HFFc6 (cell line): ENCODE data around the gene ESF1. TPM values are rescaled to one million over a fixed set of nuclear protein-coding genes. Genes with fewer than 3 reads are reported as not detected.

Source experiments
- DNase-seq: peaks from one replicate; pipeline ENCODE4 v3.0.0-alpha.2; 2018
- H3K27ac Mint-ChIP-seq: 2 replicates; pipeline ENCODE4 v1.8.0; 2020; ENCODE audit warnings: mild to moderate bottlenecking, mixed read lengths
- H3K27me3 Mint-ChIP-seq: 2 replicates; pipeline ENCODE4 v1.8.0; 2021; ENCODE audit warnings: mild to moderate bottlenecking, moderate library complexity, mixed read lengths; ENCODE audit not compliant: insufficient read depth
- H3K36me3 Mint-ChIP-seq: 2 replicates; pipeline ENCODE4 v1.8.0; 2021; ENCODE audit warnings: low read depth, mixed read lengths
- H3K4me1 Mint-ChIP-seq: 2 replicates; pipeline ENCODE4 v1.8.0; 2020; ENCODE audit warnings: low read depth, mixed read lengths
- H3K4me3 Mint-ChIP-seq: 2 replicates; pipeline ENCODE4 v1.8.0; 2020; ENCODE audit warnings: mild to moderate bottlenecking, moderate library complexity, mixed read lengths
- H3K9me3 Mint-ChIP-seq: 2 replicates; pipeline ENCODE4 v1.8.0; 2020; ENCODE audit warnings: mild to moderate bottlenecking, mixed read lengths
- CTCF ChIP-seq: fragments of 200-600 bp; sonication (generic); IDR thresholded peaks from 2 replicates; pipeline ENCODE4 v1.5.0; 2021; ENCODE audit warnings: antibody characterized with exemption, mild to moderate bottlenecking
- total RNA-seq, 6 experiments: library from RNA; stranded (reverse); fragmentation: NEBNext Ultra II Directional; extraction: Animal tissue kit (Norgen Biotek cat#: 25700); gene quantifications; 2 replicates in 1 of 6; 3 replicates in 5 of 6; pipeline ENCODE4 v1.2.3, GENCODE V29; 2021

The ESF1 gene
- total RNA-seq, 6 experiments from 2014 or later = 12.6 to 14.8 (median 14.2) TPM

- H3K27ac Mint-ChIP-seq = no peak overlapping the region
- no peak overlapping the region for H3K4me3 Mint-ChIP-seq
- H3K4me1 Mint-ChIP-seq = peaks cover 15% of the 10 kb centered on the region
- H3K27me3 Mint-ChIP-seq = no peaks in the 10 kb centered on the region
- H3K36me3 Mint-ChIP-seq = peaks cover 23% of the 10 kb centered on the region
- no peaks in the 10 kb centered on the region for H3K9me3 Mint-ChIP-seq
- TF ChIP-seq CTCF = no peak
- no peak for DNase-seq
These were observed 15.3 kb upstream of the ESF1 start for GRCh38 chr20:13799974-13800373.

- Mint-ChIP-seq H3K27me3 (no peaks in the 10 kb centered on the region), H3K36me3 (peaks cover 23% of the 10 kb centered on the region), H3K4me3 (no peak overlapping the region), H3K4me1 (peaks cover 15% of the 10 kb centered on the region), H3K9me3 (no peaks in the 10 kb centered on the region), H3K27ac (no peak overlapping the region)
- no peak for TF ChIP-seq CTCF
- DNase-seq = no peak
These were observed 14.3 kb upstream of the ESF1 start for GRCh38 chr20:13799040-13799439.

- H3K27ac Mint-ChIP-seq = no peak overlapping the region
- H3K36me3 Mint-ChIP-seq = peaks cover 37% of the 10 kb centered on the region
These were observed 9.9 kb upstream of the ESF1 start for GRCh38 chr20:13794667-13795066.

GRCh38 chr20:13793001-13793400, 8.3 kb upstream of the ESF1 start:
- Mint-ChIP-seq H3K4me1 (no peaks in the 10 kb centered on the region), H3K4me3 (no peak overlapping the region), H3K27me3 (no peaks in the 10 kb centered on the region; the same call in 1 of the 2 replicates), H3K36me3 (peaks cover 39% of the 10 kb centered on the region), H3K9me3 (no peaks in the 10 kb centered on the region), H3K27ac (no peak overlapping the region)
- no peak for DNase-seq
- TF ChIP-seq CTCF = no peak

More at GRCh38 chr20:13794667-13795066, 9.9 kb upstream of the ESF1 start:
- no peak for DNase-seq
- Mint-ChIP-seq H3K4me3 (no peak overlapping the region), H3K27me3 (no peaks in the 10 kb centered on the region; the same call in 1 of the 2 replicates), H3K9me3 (no peaks in the 10 kb centered on the region), H3K4me1 (peaks cover 1% of the 10 kb centered on the region; the same call in 1 of the 2 replicates)
- TF ChIP-seq CTCF = no peak

- Mint-ChIP-seq H3K4me1 (peaks cover 6% of the 10 kb centered on the region), H3K27ac (no peak overlapping the region), H3K27me3 (no peaks in the 10 kb centered on the region; the same call in 1 of the 2 replicates), H3K9me3 (no peaks in the 10 kb centered on the region), H3K4me3 (no peak overlapping the region), H3K36me3 (peaks cover 35% of the 10 kb centered on the region)
- no peak for TF ChIP-seq CTCF
- DNase-seq = no peak
These were observed 7.1 kb upstream of the ESF1 start for GRCh38 chr20:13791540-13792459.
